ENCODE data around the gene KRT5.
"Not testable (repeated sequence)": the region's sequence is repeated elsewhere in the genome, so short reads cannot be mapped to it uniquely, and the experiment has no call there.

KRT5 gene

DNA sequence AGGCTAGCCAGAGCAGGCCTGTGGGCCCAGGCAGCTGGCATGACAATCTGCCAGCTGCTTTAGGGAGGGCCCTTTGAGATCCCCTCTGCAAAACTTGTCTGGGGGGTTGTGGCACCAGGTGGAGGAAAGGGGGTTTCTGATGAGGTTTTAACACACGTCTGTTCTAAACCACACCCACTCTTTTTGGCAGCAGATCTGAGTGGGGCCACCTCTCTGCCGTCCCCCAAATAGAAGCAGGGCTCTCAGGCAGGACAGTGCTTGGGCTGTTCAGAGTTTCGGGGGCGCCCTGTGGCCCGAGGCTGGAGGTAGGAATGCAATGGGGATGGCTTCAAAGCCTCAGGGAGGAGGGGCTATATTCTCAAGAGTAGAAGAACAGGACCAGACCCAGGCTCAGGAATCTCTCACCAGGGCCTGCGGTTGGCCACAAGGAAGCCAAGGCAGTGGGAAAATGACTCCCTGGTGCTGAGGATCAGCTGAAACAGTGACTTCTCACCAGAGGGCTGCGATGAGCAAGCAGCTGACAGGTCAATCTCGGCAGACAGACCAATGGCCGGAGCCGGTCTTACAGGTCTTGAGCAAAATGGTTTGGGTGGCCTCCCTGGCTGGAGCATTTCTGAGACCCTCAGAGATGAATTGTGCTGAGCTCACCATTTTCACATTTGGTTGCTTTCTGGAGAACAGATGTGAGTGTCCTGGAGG lies 1.5 kb upstream of the KRT5 start:
- no peak for DNase-seq (ENCODE audit: low read depth in 2 of 3, low spot score in 1 of 3)

- DNase-seq (ENCODE audit: low read depth in 2 of 3, low spot score in 1 of 3) = no peak
These were observed 977 bp upstream of the KRT5 start for GRCh38 chr12:52521175-52521567.

GRCh38 chr12:52519387-52519703 lies 849 bp downstream of the KRT5 start:
- no peak for DNase-seq (ENCODE audit: low read depth in 2 of 3, low spot score in 1 of 3)

DNA sequence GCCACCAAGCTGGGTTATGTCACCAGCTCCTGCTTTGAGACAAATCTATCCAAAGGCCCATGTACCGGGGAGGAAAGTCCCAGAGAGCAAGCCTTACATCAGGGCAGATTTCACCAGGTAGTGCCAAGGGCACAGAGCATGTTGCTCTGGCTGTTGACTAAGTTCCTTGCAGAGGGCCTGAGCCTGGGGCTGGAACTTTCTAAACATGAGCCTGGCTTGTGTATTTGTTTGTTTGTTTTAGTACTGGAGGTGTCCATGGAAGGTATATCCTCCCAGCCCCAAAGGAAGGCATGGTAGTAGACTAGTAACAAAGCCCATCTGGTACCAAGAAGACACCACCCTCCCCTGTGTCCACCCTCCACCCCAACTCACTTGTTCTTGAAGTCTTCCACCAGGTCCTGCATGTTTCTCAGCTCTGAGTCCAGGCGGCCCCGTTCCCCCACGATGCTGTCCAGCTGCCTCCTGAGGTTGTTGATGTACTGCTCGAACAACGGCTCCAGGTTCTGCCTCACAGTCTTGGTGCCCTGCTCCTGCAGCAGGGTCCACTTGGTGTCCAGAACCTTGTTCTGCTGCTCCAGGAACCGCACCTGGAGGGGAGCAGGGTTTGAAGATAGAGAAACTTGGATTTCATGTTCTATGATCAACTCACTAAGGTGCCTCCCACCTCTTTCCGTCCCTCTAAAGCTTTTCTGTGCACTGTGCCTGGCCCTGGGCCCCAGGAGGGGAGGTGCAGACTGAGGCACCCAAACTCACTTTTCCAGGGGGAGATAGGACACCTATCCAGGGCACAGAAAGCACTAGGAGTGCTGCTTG lies 1.4 kb downstream of the KRT5 start:
- no peak for DNase-seq (ENCODE audit: low read depth in 2 of 3, low spot score in 1 of 3)

- no peak for DNase-seq (ENCODE audit: low read depth in 2 of 3, low spot score in 1 of 3)
These were observed 2.3 kb downstream of the KRT5 start for GRCh38 chr12:52517888-52518287.

GRCh38 chr12:52517005-52517835 lies 3.0 kb downstream of the KRT5 start:
- no peak for DNase-seq (ENCODE audit: low read depth in 2 of 3, low spot score in 1 of 3)

GRCh38 chr12:52515927-52516831 lies 4.0 kb downstream of the KRT5 start:
- DNase-seq (ENCODE audit: low read depth in 2 of 3, low spot score in 1 of 3) = no peak

DNA sequence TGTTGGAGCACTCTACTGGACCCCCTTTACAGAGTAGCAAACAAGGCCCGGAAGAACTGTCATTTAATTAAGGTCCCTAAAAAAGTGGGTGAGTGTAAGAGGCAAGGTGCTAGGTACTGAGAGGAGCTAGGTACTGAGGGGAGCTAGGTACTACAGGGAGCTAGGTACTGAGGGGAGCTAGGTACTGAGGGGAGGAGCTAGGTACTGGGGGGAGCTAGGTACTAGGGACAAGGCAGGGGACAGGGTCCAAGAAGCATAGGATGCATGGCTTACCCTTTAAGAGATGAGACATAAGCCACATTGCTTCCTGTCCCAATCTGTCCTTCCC lies 4.9 kb downstream of the KRT5 start:
- DNase-seq (ENCODE audit: low read depth in 2 of 3, low spot score in 1 of 3) = no peak

DNA sequence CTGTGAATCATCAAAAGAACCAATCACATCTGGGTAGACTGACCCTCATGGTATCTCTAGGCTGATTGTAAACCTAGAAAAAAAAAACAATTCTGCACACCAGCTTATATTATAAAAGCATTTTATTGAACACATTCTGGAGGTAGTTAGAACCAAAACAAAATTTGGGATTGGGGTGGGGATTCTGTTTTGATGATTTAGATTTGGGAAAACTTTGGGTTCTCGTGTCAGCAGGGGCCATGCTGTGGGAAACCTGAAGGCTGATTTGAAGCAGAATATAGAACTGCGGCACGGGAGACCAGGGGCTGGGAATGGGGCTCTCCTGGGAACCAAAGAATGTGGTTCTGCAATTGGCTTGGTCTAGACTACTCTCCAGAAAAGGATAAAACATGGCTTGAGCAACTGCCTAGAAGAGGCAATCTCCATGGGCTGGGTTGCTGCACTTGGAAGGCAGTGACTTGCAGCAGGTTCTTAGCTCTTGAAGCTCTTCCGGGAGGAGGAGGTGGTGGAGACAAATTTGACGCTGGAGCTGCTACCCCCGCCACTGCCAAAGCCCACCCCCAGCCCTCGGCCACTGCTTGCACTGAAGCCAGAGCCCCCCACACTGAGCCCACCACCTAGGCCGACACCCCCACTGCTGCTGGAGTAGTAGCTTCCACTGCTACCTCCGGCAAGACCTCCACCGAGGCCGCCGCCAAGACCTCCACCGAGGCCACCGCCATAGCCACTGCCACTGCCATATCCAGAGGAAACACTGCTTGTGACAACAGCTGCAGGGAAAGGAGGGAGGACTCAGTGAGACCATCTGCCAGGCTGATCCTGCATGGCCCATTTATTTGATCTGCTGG lies 5.5 kb downstream of the KRT5 start:
- DNase-seq (ENCODE audit: low read depth in 2 of 3, low spot score in 1 of 3) = no peak

DNA sequence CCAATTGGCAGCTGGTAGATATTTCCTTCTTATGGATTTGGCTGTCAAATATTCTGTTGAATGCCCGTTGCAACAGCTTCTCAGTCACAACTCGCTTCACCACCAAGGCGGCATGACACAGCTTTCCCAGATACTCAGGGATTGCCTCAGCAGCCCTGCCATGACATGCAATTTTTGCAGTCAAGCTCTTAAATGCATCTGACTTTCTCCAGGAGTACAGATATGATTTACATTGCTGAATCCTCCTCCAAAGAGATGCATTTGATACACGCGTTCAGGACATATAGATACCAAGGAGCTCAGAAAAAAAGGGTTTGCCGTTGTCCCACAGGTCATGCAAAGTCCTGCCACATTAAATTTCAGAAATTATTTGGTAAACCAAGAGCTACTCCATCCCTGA lies 6.5 kb downstream of the KRT5 start:
- DNase-seq (ENCODE audit: low read depth in 2 of 3, low spot score in 1 of 3) = no peak

DNA sequence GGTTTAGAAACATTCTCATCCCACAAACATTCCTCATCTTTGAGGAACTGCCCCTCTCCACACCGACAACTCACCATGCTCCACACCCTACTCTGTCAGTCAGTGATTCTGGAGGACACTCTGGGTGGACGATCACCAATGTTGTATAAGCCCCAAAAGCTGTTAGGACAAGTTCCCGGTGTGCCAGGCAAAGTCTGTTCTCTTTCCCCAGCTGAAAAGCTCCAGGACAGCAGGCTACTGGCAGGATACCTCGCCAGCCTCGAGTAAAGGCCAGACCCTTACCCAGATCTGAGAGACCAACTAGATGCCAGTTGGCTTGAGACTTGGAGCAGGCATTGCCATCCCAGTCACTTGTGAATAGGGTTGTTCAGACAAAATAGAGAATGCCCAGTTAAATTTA lies 12.0 kb downstream of the KRT5 start:
- DNase-seq (ENCODE audit: low read depth in 2 of 3, low spot score in 1 of 3) = no peak

DNA sequence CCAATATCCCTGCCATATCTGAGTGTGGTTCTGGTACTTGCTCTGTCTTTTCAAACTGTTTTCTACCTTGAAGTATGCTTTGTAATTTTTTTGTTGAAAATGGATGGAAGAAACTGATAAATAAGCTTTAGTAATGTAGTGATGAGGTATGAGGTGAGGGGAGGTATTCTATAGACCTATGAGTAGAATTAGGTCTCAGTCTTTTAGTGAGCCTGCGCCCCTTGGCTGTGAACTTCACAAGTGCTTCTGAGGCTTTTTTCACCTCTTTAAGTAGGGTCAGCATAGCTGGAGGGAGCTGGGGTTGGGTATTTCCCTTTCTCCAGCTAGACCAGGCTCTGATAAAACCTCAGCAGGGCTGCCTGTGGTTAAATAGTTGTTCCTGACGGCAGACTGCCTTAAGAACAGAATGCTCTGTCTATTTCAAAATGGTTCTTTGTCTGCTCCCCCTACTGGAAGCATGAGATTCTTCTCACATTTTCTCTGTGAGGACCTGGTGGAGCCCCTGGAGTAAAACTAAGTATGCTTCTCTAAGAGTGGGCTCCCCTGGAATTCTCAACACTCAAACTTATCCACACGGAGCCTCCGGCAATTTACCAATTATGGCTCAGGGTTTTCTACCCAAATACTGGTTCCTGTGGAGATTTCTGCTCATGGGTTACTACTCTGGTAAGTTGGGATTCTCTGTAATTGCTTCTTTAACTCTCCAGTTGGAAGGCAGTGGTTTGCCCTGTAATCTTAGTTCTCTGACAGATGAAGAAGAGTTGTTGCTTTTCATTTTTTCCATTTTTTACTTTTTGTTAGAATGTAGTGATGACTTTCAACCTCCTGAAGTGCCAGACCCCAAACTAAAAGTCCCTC lies 13.1 kb downstream of the KRT5 start:
- no peak for DNase-seq (ENCODE audit: low read depth in 2 of 3, low spot score in 1 of 3)

- DNase-seq (ENCODE audit: low read depth in 2 of 3, low spot score in 1 of 3) = no peak
These were observed 17.3 kb downstream of the KRT5 start for GRCh38 chr12:52502877-52503276.

GRCh38 chr12:52501490-52501889 lies 18.7 kb downstream of the KRT5 start:
- no peak for DNase-seq (ENCODE audit: low read depth in 2 of 3, low spot score in 1 of 3)

GRCh38 chr12:52500574-52500973 lies 19.6 kb downstream of the KRT5 start:
- DNase-seq (ENCODE audit: low read depth in 2 of 3, low spot score in 1 of 3) = not testable (repeated sequence)

GRCh38 chr12:52499806-52500560 lies 20.2 kb downstream of the KRT5 start:
- no peak for DNase-seq (ENCODE audit: low read depth in 2 of 3, low spot score in 1 of 3)

GRCh38 chr12:52498946-52499345 lies 21.2 kb downstream of the KRT5 start:
- DNase-seq (ENCODE audit: low read depth in 2 of 3, low spot score in 1 of 3) = no peak

DNA sequence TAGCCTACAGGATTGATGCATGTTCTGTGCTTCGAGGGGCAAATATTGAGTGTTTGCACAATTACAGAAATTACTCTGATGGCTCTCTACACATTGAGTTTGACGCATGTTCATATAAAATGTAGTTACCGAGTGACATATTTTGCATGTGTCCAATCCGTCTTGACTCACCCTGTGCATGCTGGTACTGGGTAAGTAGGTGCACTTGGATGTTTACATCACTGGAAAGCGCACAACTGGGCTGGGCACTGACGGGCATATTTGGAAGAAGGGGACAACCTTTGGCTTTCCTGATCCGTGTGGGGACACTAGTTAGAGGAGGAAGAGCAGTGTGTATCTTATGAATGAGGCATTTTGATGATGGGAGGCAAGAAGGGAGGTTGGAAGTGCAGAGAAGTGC lies 22.2 kb downstream of the KRT5 start:
- no peak for DNase-seq (ENCODE audit: low read depth in 2 of 3, low spot score in 1 of 3)
